ENCODE measurements around the gene MSL1. TPM values are rescaled to one million over a fixed set of nuclear protein-coding genes. Genes with fewer than 3 reads are reported as not detected.
A peak's percentile ranks its signal among the peaks of the same experiment; 100 is the strongest.

MSL1 gene
- total RNA-seq, 1 donor from 2014 or later, result 97.7 TPM

DNA sequence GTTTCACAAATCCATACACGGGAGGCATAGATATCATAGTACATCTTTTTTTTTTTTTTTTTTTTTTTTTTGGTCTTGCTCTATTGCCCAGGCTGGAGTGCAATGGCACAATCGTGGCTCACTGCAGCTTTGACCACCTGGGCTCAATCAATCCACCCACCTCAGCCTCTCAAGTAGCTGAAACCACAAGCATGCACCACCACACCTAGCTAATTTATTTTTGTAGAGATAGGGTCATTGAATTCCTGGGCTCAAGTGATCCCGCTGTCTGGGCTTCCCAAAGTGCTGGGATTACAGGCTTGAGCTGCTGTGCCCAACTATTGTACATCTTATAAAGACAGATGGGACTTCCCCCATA, 52.0 kb downstream of the MSL1 start:
- ATAC-seq (no peak), DNase-seq (no peak)
- H3K4me1 ChIP-seq, result peaks cover 15% of the 10 kb centered on the region
- TF ChIP-seq, protein P1, sequence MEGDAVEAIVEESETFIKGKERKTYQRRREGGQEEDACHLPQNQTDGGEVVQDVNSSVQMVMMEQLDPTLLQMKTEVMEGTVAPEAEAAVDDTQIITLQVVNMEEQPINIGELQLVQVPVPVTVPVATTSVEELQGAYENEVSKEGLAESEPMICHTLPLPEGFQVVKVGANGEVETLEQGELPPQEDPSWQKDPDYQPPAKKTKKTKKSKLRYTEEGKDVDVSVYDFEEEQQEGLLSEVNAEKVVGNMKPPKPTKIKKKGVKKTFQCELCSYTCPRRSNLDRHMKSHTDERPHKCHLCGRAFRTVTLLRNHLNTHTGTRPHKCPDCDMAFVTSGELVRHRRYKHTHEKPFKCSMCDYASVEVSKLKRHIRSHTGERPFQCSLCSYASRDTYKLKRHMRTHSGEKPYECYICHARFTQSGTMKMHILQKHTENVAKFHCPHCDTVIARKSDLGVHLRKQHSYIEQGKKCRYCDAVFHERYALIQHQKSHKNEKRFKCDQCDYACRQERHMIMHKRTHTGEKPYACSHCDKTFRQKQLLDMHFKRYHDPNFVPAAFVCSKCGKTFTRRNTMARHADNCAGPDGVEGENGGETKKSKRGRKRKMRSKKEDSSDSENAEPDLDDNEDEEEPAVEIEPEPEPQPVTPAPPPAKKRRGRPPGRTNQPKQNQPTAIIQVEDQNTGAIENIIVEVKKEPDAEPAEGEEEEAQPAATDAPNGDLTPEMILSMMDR (IDR thresholded peaks at IDR 0.05), result no peak
- no peak overlapping the region for H3K4me3 ChIP-seq
- H3K36me3 ChIP-seq, result peaks cover 72% of the 10 kb centered on the region
- no peaks in the 10 kb centered on the region for H3K9me3 ChIP-seq
- H3K27me3 ChIP-seq (ENCODE audit: low read depth), result no peaks in the 10 kb centered on the region
- H3K27ac ChIP-seq, result no peak overlapping the region
- intact Hi-C loops (cut with DNase I), result no loop called here

DNA sequence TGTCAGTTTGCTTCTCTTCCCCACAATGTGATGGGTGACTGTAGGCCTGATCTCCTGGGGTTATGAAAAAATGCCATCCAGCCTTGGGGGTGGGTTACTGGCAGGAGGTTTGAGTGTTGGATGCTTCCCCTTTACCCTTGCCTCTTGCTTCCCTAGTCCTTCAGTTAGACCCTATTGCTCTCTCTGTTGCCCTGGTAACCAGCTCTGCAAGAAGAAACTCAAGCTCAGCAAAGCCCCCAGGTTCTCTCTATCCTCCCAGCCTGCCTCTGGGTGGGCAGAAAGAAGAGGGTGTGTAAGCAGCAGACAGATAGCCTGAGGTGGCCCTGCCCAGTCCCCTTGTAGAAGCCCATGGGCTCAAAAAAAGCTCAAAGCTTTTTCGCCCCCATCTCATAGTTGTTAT, 52.7 kb downstream of the MSL1 start:
- H3K4me1 ChIP-seq, result peaks cover 15% of the 10 kb centered on the region
- ATAC-seq, result no peak
- intact Hi-C loops (cut with DNase I), result no loop called here
- H3K9me3 ChIP-seq, result no peaks in the 10 kb centered on the region
- H3K27me3 ChIP-seq (ENCODE audit: low read depth), result no peaks in the 10 kb centered on the region
- H3K4me3 ChIP-seq, result no peak overlapping the region
- TF ChIP-seq, protein P1 (IDR thresholded peaks at IDR 0.05), result no peak
- H3K27ac ChIP-seq, result no peak overlapping the region
- DNase-seq, result no peak
- peaks cover 64% of the 10 kb centered on the region for H3K36me3 ChIP-seq

DNA sequence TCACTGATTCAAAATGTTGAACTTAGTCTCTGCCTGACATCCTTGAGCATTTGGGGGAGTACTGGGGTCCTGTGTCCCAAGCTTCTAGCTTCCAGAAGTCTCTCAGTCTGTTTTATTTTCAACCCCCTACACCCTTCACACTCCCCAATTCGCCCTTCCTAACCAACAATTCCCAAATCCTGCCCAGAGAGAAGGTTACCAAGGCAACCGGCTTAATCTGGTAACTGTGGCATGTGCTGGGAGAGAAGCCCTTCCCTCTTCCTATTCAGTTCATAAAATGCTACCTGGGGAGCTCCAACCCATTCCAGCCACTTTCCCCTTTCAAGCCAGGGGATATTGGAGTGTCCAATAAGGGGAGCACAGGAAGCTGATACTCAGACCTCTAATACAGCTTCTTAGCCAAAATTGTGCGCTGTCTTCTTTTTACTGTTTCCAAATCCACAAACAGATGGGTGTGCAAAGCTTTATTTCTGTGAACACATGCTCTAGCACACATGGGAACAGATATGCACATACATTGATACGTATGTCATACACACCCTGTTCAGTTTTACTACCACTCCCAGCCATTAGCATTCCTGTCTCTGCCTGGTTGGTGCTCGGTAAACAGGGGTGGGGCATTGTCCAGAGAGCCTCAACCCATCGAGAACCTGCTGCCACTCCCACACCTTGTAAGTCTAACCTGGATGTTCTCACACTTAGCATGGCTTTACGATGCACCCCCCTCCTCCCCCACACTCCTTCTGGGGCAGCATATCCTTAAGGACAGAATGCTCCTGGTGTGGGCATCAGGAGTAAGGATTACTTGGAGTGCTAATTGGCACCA, 54.4 kb downstream of the MSL1 start:
- Histone ChIP-seq H3K27me3 (ENCODE audit: low read depth) (no peaks in the 10 kb centered on the region), H3K4me3 (no peak overlapping the region), H3K4me1 (peaks cover 15% of the 10 kb centered on the region), H3K9me3 (no peaks in the 10 kb centered on the region), H3K27ac (peak overlapping the region; percentile 56), H3K36me3 (peaks cover 48% of the 10 kb centered on the region)
- TF ChIP-seq, protein P1 (IDR thresholded peaks at IDR 0.05), result no peak
- intact Hi-C loops (cut with DNase I), result no loop called here
- peak; percentile 70 to 83 for ATAC-seq
- peak; percentile 73 for DNase-seq

DNA sequence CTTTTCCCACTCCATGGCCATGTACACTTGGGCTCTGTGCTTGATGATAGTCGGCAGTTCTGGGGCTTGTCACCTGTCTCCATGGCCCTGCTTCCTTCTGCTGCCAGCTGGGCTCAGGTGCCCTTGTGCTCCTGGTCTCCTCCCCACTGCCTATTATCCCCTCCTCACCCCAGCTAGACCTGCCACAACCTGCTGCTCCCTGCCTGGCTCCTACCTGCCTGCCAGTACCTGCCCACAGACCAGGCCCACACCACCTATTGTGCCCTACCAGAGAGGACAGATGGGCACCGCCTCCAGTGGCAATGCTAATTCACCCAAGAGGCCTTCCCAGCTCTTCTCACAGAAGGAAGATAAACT, 55.0 kb downstream of the MSL1 start:
- Histone ChIP-seq H3K27ac (peak overlapping the region; percentile 56), H3K9me3 (no peaks in the 10 kb centered on the region), H3K4me1 (peaks cover 15% of the 10 kb centered on the region), H3K36me3 (peaks cover 42% of the 10 kb centered on the region), H3K4me3 (peak overlapping the region; percentile 53), H3K27me3 (ENCODE audit: low read depth) (no peaks in the 10 kb centered on the region)
- intact Hi-C loops (cut with DNase I), result no loop called here
- ATAC-seq (peak; percentile 18 to 29), DNase-seq (peak; percentile 57)
- TF ChIP-seq, protein P1 (IDR thresholded peaks at IDR 0.05), result no peak

DNA sequence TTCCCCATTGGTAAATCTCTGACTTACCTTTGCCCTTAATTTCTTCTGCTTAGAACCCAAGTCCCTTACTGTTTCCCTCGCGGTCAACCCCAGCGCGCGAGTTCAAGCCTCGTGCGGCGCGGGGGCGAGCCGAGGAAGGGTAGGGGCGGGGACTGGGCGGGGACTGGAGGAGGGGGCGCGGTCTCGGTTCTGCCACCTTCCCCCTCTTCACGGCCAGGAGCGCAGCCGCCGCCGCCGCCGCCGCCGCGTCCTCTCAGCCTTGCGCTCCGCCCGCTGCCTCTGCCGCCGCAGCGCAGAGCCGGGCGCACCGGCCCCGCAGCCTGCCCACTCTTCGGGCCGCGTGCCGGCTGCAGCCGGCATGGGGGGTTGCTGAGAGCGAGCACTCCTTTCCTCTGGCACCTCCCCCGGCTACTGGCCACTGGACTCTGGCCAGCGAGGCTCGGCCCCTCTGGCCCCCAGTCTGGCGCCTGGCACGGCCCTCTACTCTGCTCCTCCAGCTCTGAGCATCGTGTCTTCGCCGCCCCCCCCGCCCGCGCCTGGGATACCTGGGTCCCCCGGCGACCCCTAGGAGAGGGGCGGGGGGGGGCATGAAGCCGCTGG, 55.6 kb downstream of the MSL1 start, which contains the start of gene RAPGEFL1:
Gene RAPGEFL1 (plus strand): TSS at position 196 of the 600 bp plus-strand sequence. CDS start 392 bp downstream, at position 588.
- ATAC-seq (peak; percentile 91 to 94), DNase-seq (peak; percentile 88)
- Histone ChIP-seq H3K27ac (peak within 1 kb of the TSS; percentile 56), H3K27me3 (ENCODE audit: low read depth) (no peaks in the 10 kb centered on the region), H3K4me3 (peak within 1 kb of the TSS; percentile 53), H3K36me3 (peaks cover 35% of the 10 kb centered on the region), H3K9me3 (no peaks in the 10 kb centered on the region), H3K4me1 (peaks cover 15% of the 10 kb centered on the region)
- TF ChIP-seq, protein P1 (IDR thresholded peaks at IDR 0.05), result no peak
- intact Hi-C loops (cut with DNase I), result no loop called here

All from lower lobe of right lung (tissue), 2 donors.